GM12878 (cell line): Measurements from ENCODE around the gene NXN. TPM values are rescaled to one million over a fixed set of nuclear protein-coding genes. Genes with fewer than 3 reads are reported as not detected.
A peak's percentile ranks its signal among the peaks of the same experiment; 100 is the strongest.

Experiments used
- ATAC-seq: fragments of 200-7000 bp; cut with Tn5 transposase; 3 replicates; pipeline ENCODE4 v1.9.1; 2020; ENCODE audit warnings: mild to moderate bottlenecking, moderate library complexity
- BruUV-seq: library from RNA; stranded (reverse); fragments of 400-500 nt; replicated peaks from 2 replicates; lab custom pipeline; 2021; lab: Mats Ljungman, UMichigan
- CTCF ChIA-PET: fragments of 300-600 bp; sonication (Branson Sonifier 250); formaldehyde crosslinking; extraction: SDS; loops from one replicate; lab custom pipeline; 2021; ENCODE audit warnings: inconsistent platforms; lab: Yijun Ruan, JAX
- POLR2A ChIA-PET: fragments of 350-600 bp; formaldehyde crosslinking; extraction: SDS; loops from one replicate; lab custom pipeline; 2021; ENCODE audit warnings: inconsistent platforms; lab: Charles Lee
- RAD21 ChIA-PET: fragments of 300-600 bp; sonication (Branson Sonifier 250); formaldehyde crosslinking; loops from one replicate; lab custom pipeline; 2023; ENCODE audit warnings: antibody characterized with exemption; ENCODE audit not compliant: unreplicated experiment; lab: Charles Lee
- SMC1A ChIA-PET: fragments of 300-600 bp; sonication (Branson Sonifier 250); formaldehyde crosslinking; loops from one replicate; lab custom pipeline; 2023; ENCODE audit not compliant: unreplicated experiment, uncharacterized antibody; lab: Charles Lee
- DNase-seq: peaks from one replicate; pipeline ENCODE4 v3.0.0-alpha.2; 2011; ENCODE audit warnings: low read depth, low spot score
- FAIRE-seq: peaks from 3 replicates; lab custom pipeline; 2011; peaks lifted over from hg19 to GRCh38; lab: Jason Lieb, UNC
- H2AFZ ChIP-seq: 2 replicates; pipeline ENCODE4 v1.6.0; 2011; ENCODE audit warnings: low read depth, low read length, control low read depth; ENCODE audit not compliant: control insufficient read depth
- H3K27ac ChIP-seq: 2 replicates; pipeline ENCODE4 v1.5.1; 2011; ENCODE audit warnings: control low read depth; ENCODE audit not compliant: control insufficient read depth, insufficient read depth
- H3K27me3 ChIP-seq, 2 experiments: replicated peaks in 1 of 2; 2 replicates each; pipeline versions ENCODE4 v1.6.0 to v1.6.1; 2011; ENCODE audit warnings: low read length in 1 of 2; ENCODE audit not compliant: control insufficient read depth in 2 of 2, insufficient read depth in 2 of 2
- H3K36me3 ChIP-seq, 2 experiments: 2 replicates each; pipeline ENCODE4 v1.5.1; 2011; ENCODE audit warnings: low read length in 1 of 2; ENCODE audit not compliant: control insufficient read depth in 2 of 2, insufficient read depth in 2 of 2
- H3K4me1 ChIP-seq: 2 replicates; pipeline ENCODE4 v1.6.1; 2011; ENCODE audit warnings: mild to moderate bottlenecking, low read length, moderate library complexity, mixed read lengths; ENCODE audit not compliant: control insufficient read depth, insufficient read depth
- H3K4me2 ChIP-seq: 2 replicates; pipeline ENCODE4 v1.6.0; 2011; ENCODE audit warnings: control low read depth; ENCODE audit not compliant: control insufficient read depth, insufficient read depth
- H3K4me3 ChIP-seq: fragments of 200-600 bp; sonication (generic); 2 replicates; pipeline ENCODE4 v1.5.1; 2016
- H3K79me2 ChIP-seq: 2 replicates; pipeline ENCODE4 v1.6.0; 2011; ENCODE audit warnings: low read length; ENCODE audit not compliant: control insufficient read depth, insufficient read depth
- H3K9ac ChIP-seq: 2 replicates; pipeline ENCODE4 v1.8.0; 2011; ENCODE audit warnings: low read length, control low read depth, mixed read lengths; ENCODE audit not compliant: control insufficient read depth, insufficient read depth
- H3K9me3 ChIP-seq: replicated peaks from 3 replicates; pipeline ENCODE4 v1.5.1; 2011; ENCODE audit warnings: mild to moderate bottlenecking, low read length; ENCODE audit not compliant: control insufficient read depth, insufficient read depth
- H4K20me1 ChIP-seq: 2 replicates; pipeline ENCODE4 v1.6.0; 2011; ENCODE audit not compliant: control insufficient read depth, insufficient read depth
- BCLAF1 ChIP-seq: fragments of 450-650 bp; IDR thresholded peaks from 2 replicates; pipeline ENCODE4 v1.6.1; 2017; ENCODE audit warnings: antibody characterized with exemption, mild to moderate bottlenecking, moderate library complexity
- CBX3 ChIP-seq: fragments of 200-600 bp; sonication (generic); IDR thresholded peaks from 2 replicates; pipeline ENCODE4 v1.6.1; 2016; ENCODE audit warnings: low read depth, borderline replicate concordance
- ESRRA ChIP-seq: IDR thresholded peaks from 2 replicates; pipeline ENCODE4 v1.6.1; 2012; ENCODE audit warnings: mild to moderate bottlenecking, low read length, improper control_type of control experiment
- ETV6 ChIP-seq, 2 experiments: fragments of 450-650 bp in 1 of 2; IDR thresholded peaks in 1 of 2; conservative IDR thresholded peaks in 1 of 2; 2 replicates each; pipeline ENCODE4 v1.6.1; 2014; ENCODE audit warnings: antibody characterized with exemption in 1 of 2, borderline replicate concordance in 1 of 2, low read depth in 1 of 2, mild to moderate bottlenecking in 1 of 2, moderate library complexity in 1 of 2
- FOXK2 ChIP-seq: fragments of 450-650 bp; IDR thresholded peaks from 2 replicates; pipeline ENCODE4 v1.6.1; 2017; ENCODE audit warnings: mild to moderate bottlenecking, moderate library complexity
- IRF4 ChIP-seq: IDR thresholded peaks from 2 replicates; pipeline ENCODE4 v1.6.1; 2011; ENCODE audit warnings: low read depth, low read length
- LARP7 ChIP-seq: fragments of 450-650 bp; IDR thresholded peaks from 2 replicates; pipeline ENCODE4 v1.6.1; 2017; ENCODE audit warnings: mild to moderate bottlenecking
- MTA3 ChIP-seq: IDR thresholded peaks from 2 replicates; pipeline ENCODE4 v1.6.1; 2012; ENCODE audit warnings: low read length, inconsistent platforms, borderline replicate concordance
- NRF1 ChIP-seq: conservative IDR thresholded peaks from 2 replicates; pipeline ENCODE4 v1.6.1; 2011; ENCODE audit warnings: mild to moderate bottlenecking, low read depth, low read length, improper control_type of control experiment
- PML ChIP-seq: IDR thresholded peaks from 2 replicates; pipeline ENCODE4 v1.6.1; 2012; ENCODE audit warnings: low read length, inconsistent platforms
- RAD51 ChIP-seq: fragments of 450-650 bp; IDR thresholded peaks from 2 replicates; pipeline ENCODE4 v1.6.1; 2016; ENCODE audit warnings: moderate library complexity, mild to moderate bottlenecking, inconsistent platforms
- RB1 ChIP-seq: fragments of 450-650 bp; formaldehyde crosslinking; IDR thresholded peaks from 2 replicates; pipeline ENCODE4 v1.6.1; 2017; ENCODE audit warnings: mild to moderate bottlenecking, borderline replicate concordance
- SIN3A ChIP-seq: IDR thresholded peaks from 2 replicates; pipeline ENCODE4 v1.6.1; 2012; ENCODE audit warnings: low read depth, low read length, improper control_type of control experiment
- SUZ12 ChIP-seq: fragments of 200-600 bp; sonication (generic); IDR thresholded peaks from one replicate; pipeline ENCODE4 v1.6.1; 2018; ENCODE audit warnings: antibody characterized with exemption, mild to moderate bottlenecking; ENCODE audit not compliant: unreplicated experiment
- ZNF384 ChIP-seq: IDR thresholded peaks from 2 replicates; pipeline ENCODE4 v1.6.1; 2012; ENCODE audit warnings: low read depth, mild to moderate bottlenecking, low read length, improper control_type of control experiment, borderline replicate concordance
- ZSCAN29 ChIP-seq: fragments of 450-650 bp; IDR thresholded peaks from 2 replicates; pipeline ENCODE4 v1.6.1; 2017; ENCODE audit warnings: mild to moderate bottlenecking, moderate library complexity
- WGBS: methylation state at CpG from one replicate; pipeline ENCODE4 v1.1.6; 2016; ENCODE audit warnings: low lambda C conversion rate; ENCODE audit not compliant: insufficient replicate concordance, insufficient coverage; ENCODE audit errors: missing lambda C conversion rate; 5-methylcytosine and 5-hydroxymethylcytosine counted together
- in situ Hi-C: fragments of 300-500 bp; cut with MboI; formaldehyde crosslinking; loops from 9 replicates; pipeline ENCODE4 v1.14.3; 2018; ENCODE audit warnings: mixed read lengths
- intact Hi-C: fragments of 100-400 bp; cut with micrococcal nuclease; formaldehyde crosslinking; loops from one replicate; pipeline ENCODE4 v1.14.2; 2022; ENCODE audit not compliant: unreplicated experiment
- polyA plus RNA-seq, 11 experiments: library from polyadenylated mRNA; depleted of rRNA in 4 of 11; unstranded in 6 of 11; stranded (reverse) in 5 of 11; fragments of >200 nt; fragmentation: Nextera tagmentation in 4 of 11; fragmentation: Illumina TruSeq in 1 of 11; extraction: Ambion mirVana in 4 of 11; extraction: Trizol in 1 of 11; gene quantifications; 1 replicate in 1 of 11; 2 replicates in 10 of 11; pipeline versions ENCODE4 v1.2.1 to v1.2.3, GENCODE V29; 2011 to 2016; ENCODE audit warnings: inconsistent platforms in 2 of 11, missing spikeins in 2 of 11, low read depth in 1 of 11
- total RNA-seq, 4 experiments: library from RNA; depleted of rRNA in 3 of 4; stranded (reverse); fragments of >200 nt in 3 of 4; fragmentation: Illumina TruSeq in 1 of 4; extraction: Trizol in 1 of 4; gene quantifications; 2 replicates each; pipeline versions ENCODE4 v1.2.1 to v1.2.3, GENCODE V29; 2013 to 2021
- TF ChIP-seq, protein P1 (sequence below): IDR thresholded peaks from 2 replicates; pipeline ENCODE4 v1.6.1; 2012; ENCODE audit warnings: low read length, inconsistent platforms

Gene NXN
- total and polyA plus RNA-seq, 10 of the 15 experiments (the other 5 are each of a cell fraction or from before 2014, with no cell fraction given): 0.04 to 1.2 (median 0.30) TPM

GRCh38 chr17:996554-997344 is 17.2 kb upstream of the NXN start, which contains the start of gene TIMM22:
TIMM22 (plus strand) TSS chr17:997129; CDS start chr17:997143, 14 bp downstream.
- no peaks in the 10 kb centered on the region for H3K27me3 ChIP-seq
- H3K4me2 ChIP-seq: peak within 1 kb of the TSS; percentile 90
- peak; percentile 85 for DNase-seq
- peak within 1 kb of the TSS; percentile 72 for H3K9ac ChIP-seq
- H3K4me1 ChIP-seq: peaks cover 6% of the 10 kb centered on the region; the same call in 1 of the 2 replicates
- H2AFZ ChIP-seq: peak within 1 kb of the TSS; percentile 90
- in situ Hi-C loops (no loop called here), intact Hi-C loops (loop anchor here (5.0 kb wide), 1 partner anchor 214 kb away; the partner anchor contains the start of genes GLOD4 and MRM3)
- H3K4me3 ChIP-seq: peak within 1 kb of the TSS; percentile 79
- peaks cover 16% of the 10 kb centered on the region for H3K79me2 ChIP-seq
- H4K20me1 ChIP-seq: no peaks in the 10 kb centered on the region
- ChIA-PET SMC1A (interaction anchor here (0.9 to 2.6 kb wide), 5 partner anchors 16 to 580 kb away, joined by 3 to 8 read pairs (median 5); no protein-coding TSS in a partner anchor), POLR2A (interaction anchor here (0.6 to 1.0 kb wide), 6 partner anchors 16 to 584 kb away, joined by 3 to 4 read pairs (median 3); partner anchors contain the start of genes GLOD4, MRM3 and NXN), RAD21 (interaction anchor here (1.2 to 1.6 kb wide), 6 partner anchors 16 to 584 kb away, joined by 5 to 12 read pairs (median 7); partner anchors contain the start of genes GEMIN4, GLOD4, MRM3 and NXN), CTCF (interaction anchor here (0.6 to 3.3 kb wide), 17 partner anchors 9 to 620 kb away, joined by 3 to 25 read pairs (median 4); partner anchors contain the start of genes GLOD4, MRM3, NXN and VPS53)
- H3K27ac ChIP-seq: peak within 1 kb of the TSS; percentile 81
- H3K36me3 ChIP-seq: peaks cover 4 to 7% of the 10 kb centered on the region in 2 experiments; a peak in 3 of 4 replicates
- under 1% methylated on average over 71 of the region's 71 CpGs for WGBS
- ATAC-seq: peak; percentile 98
- FAIRE-seq: peak; percentile 97
- BruUV-seq: no TSS peak
- H3K9me3 ChIP-seq: peaks cover 5% of the 10 kb centered on the region
- TF ChIP-seq SUZ12: no peak
- TF ChIP-seq, protein P1, sequence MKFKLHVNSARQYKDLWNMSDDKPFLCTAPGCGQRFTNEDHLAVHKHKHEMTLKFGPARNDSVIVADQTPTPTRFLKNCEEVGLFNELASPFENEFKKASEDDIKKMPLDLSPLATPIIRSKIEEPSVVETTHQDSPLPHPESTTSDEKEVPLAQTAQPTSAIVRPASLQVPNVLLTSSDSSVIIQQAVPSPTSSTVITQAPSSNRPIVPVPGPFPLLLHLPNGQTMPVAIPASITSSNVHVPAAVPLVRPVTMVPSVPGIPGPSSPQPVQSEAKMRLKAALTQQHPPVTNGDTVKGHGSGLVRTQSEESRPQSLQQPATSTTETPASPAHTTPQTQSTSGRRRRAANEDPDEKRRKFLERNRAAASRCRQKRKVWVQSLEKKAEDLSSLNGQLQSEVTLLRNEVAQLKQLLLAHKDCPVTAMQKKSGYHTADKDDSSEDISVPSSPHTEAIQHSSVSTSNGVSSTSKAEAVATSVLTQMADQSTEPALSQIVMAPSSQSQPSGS: no peak
- TF ChIP-seq RB1: peak; percentile 89; the same call in 1 of the 2 replicates
- TF ChIP-seq ZSCAN29: no peak
- no peak for TF ChIP-seq NRF1
- peak in 1 of 2 experiments; percentile 41; a peak in 1 of 4 replicates for TF ChIP-seq ETV6 (conservative IDR thresholded peaks at IDR 0.05 in 1 of 2, IDR thresholded peaks at IDR 0.05 in 1 of 2; ENCODE audit: borderline replicate concordance in 1 of 2, low read depth in 1 of 2)
- TF ChIP-seq BCLAF1: no peak
- TF ChIP-seq LARP7: peak; percentile 100
- no peak for TF ChIP-seq ZNF384
- no peak for TF ChIP-seq MTA3
- TF ChIP-seq RAD51: peak; percentile 82
- TF ChIP-seq ESRRA: no peak
- TF ChIP-seq PML: peak; percentile 83; the same call in 1 of the 2 replicates
- no peak for TF ChIP-seq CBX3
- peak; percentile 57; the same call in 1 of the 2 replicates for TF ChIP-seq IRF4
- TF ChIP-seq FOXK2: peak; percentile 77
- TF ChIP-seq SIN3A: 0 out of 2 replicates have a peak, but pooled peaks have one; percentile 71
